Cardiac fibroblast (primary cell): ENCODE results near the gene MAJIN.

Experiments
- DNase-seq, 2 donors: peaks; one replicate each; pipeline versions ENCODE4 v3.0.0 to v3.0.0-alpha.2; 2010; ENCODE audit warnings: low read depth in 2 of 2
- H3K4me3 ChIP-seq, 2 donors: replicated peaks in 1 of 2; 1 replicate in 1 of 2; 2 replicates in 1 of 2; pipeline ENCODE4 v1.5.1; 2011; ENCODE audit warnings: low read depth in 2 of 2, low read length in 2 of 2, mild to moderate bottlenecking in 2 of 2, moderate library complexity in 1 of 2
- CTCF ChIP-seq: IDR thresholded peaks from one replicate; pipeline ENCODE4 v1.5.1; 2011; ENCODE audit warnings: low read depth, mild to moderate bottlenecking, low read length, inconsistent platforms

The MAJIN gene

GRCh38 chr11:64951529-64951928 lies 20.4 kb downstream of the MAJIN start:
- no peak for DNase-seq
- no peak overlapping the region for H3K4me3 ChIP-seq
- TF ChIP-seq CTCF, result no peak

DNA sequence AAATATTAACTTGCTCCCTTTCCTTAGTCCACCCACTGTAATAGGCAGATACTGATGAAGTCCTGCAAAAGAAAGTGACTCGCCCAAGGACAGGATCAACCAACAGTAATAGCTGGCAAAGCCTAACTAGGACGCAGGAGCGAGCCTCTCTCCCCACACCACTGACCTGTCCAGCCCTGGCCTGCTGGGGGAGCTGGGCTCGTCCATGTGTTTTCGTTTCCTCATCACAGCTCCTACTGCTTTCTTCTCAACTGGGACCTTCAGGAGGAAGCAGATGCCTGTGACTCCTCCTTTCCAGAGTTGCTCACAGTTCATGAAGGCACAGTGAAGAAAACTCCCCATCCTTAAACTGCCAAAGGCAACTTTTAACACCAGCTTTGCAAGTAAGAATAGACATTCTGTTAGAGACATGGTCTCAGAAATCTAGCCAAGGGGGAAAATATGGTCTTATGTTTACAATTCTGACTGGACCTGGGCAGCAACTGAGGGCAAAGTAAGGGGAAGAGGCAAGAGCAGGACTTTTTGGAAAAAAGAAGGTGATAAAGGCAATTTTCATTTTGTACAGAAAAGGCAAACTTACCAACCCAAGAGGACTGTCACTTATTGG lies 24.6 kb downstream of the MAJIN start:
- peak; percentile 10 for TF ChIP-seq CTCF
- peak; percentile 29 to 44 for DNase-seq
- no peak overlapping the region for H3K4me3 ChIP-seq

DNA sequence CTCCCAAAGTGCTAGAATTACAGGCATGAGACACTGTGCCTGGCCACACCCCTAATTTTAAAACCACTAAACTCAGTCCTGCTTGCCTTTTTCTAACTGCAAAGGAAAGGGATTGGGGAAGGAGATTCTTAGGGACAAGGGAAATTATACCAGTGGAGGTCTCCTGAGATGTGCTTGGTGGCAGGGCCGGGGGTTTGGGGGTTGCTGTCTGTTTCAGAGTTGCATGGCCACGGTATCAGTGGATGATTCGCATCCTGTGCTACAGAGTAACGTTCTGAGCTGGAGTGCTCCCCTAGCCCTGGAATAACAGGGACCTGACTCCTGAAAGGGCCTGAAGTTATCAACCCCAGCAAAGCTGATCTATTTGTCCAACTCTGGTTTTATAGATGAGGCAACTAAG lies 35.4 kb downstream of the MAJIN start:
- TF ChIP-seq CTCF, result no peak
- no peak for DNase-seq
- H3K4me3 ChIP-seq, result no peak overlapping the region

DNA sequence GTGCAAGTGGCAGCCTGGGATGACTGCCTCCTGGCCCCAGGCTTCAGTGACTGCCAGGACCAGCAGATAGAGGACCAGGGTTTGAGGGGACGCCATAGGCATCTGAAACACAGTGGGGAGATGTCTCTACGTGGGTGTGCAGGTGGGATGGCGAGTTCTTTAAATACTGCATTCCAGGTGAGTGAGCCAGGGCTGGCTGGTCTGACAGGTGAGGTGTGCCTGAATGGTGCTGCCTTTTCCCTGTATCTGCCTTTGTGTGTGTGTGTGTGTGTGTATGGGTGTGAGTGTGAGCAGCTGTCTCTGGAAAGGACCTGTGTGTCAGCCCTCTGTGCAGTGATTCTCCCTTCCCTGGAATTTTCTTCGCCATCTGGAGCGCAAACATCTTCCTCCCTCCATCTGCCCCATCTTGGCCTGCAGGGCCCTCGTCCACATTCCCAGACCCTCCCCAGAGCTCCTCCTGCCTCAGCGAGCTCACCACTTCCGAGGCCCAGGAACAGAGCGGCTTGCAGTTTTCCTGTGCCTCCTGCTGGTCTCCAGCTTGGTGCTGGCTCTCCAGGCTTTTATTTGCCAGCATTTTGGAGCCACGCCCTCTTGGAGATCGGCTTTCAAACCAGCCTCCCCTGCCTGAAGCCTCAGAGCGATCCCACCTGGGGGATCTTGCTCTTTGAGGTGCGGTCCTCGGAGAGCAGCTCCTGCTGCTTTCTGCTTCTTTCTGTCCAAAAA lies 36.4 kb downstream of the MAJIN start, which contains the start of gene GPHA2:
Gene GPHA2, minus strand, starts transcription at position 535 of the 723 bp plus-strand sequence. Its CDS starts 433 bp downstream, at position 102.
- DNase-seq, result peak in 1 of 2 donors; percentile 36
- TF ChIP-seq CTCF, result no peak

GRCh38 chr11:64934682-64935358 lies 37.1 kb downstream of the MAJIN start:
- no peak for DNase-seq
- TF ChIP-seq CTCF, result no peak

More for the DNA sequence above, 36.4 kb downstream of the MAJIN start, which contains the start of gene GPHA2:
- H3K4me3 ChIP-seq, result no peak within 1 kb of the TSS

DNA sequence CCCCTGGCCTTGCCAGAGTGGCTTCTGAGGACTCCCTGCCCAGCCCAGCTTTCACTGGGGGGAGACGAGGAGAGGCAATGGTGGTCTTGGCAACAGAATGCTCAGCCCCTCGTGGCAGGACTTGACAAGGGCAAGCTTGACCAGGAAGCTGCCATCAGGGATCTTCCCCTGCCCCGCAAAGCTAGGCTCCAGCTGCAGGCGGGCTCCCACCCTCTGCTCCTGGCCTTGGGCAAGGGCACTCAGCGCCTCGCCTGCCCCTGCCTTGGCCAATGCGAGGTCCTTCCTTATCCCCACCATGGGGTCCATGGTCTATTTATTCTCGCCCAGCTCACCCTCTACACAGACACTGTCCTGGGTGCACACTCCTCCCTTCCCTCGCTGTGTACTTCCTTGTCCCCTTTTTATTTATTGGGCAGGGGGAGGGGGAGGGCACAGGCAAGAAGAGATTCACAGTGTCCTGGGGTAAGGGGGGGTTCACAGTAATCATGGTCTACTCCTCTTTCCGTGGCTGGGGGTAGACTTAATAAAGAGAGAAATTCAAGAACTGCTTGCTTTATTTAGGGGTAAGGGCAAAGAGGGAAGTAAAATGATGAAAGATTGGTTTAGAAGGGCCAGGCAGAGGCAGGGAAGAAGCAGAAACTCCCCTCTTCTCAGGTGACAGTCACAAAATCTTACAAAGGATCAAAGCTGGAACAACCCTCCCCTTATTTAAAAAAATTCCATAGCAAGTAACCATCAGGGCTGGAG lies 37.8 kb downstream of the MAJIN start:
- no peak for TF ChIP-seq CTCF
- no peak overlapping the region for H3K4me3 ChIP-seq
- DNase-seq, result no peak

More at GRCh38 chr11:64934682-64935358, 37.1 kb downstream of the MAJIN start:
- H3K4me3 ChIP-seq, result no peak overlapping the region
